GM19468 (cell line): ENCODE measurements around the gene APOBEC3A.
"Not testable (repeated sequence)": the region's sequence is repeated elsewhere in the genome, so short reads cannot be mapped to it uniquely, and the experiment has no call there.

Experiments
- ATAC-seq: cut with Tn5 transposase; IDR thresholded peaks from one replicate; pipeline ENCODE4 v1.9.1; 2021; ENCODE audit warnings: mild to moderate bottlenecking, moderate library complexity, moderate number of reproducible peaks; ENCODE audit not compliant: unreplicated experiment; ENCODE audit errors: extremely low read depth

APOBEC3A gene

DNA sequence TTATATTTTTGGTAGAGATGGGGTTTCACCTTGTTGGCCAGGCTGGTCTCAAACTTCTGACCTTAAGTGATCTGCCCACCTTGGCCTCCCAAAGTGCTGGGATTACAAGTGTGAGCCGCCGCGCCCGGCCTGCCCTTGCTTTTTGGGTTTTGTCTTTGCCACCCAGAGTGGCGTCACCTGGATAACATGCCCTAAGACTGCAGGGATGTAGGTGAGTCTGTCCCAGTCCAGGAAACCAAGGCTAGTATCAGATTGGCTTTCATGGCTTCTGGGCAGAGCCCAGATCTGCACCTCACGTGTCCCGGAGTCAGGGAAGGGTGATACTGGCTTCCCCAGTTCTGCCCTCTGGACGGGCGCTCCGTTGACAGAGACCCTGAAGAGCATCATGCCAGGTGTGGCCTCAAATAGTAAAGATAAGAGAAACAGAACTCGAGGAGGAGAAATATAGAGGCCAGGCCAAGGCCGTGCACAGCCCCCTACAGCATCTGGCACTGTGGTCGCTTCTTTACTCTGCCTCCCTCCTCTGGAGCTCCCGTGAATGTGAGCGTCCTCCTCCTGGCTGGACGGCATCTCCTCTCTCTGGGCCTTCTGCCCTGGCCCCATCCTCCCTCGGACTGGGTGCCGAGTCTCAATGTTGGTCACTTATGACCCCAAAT, 16.9 kb downstream of the APOBEC3A start:
- no peak for ATAC-seq

DNA sequence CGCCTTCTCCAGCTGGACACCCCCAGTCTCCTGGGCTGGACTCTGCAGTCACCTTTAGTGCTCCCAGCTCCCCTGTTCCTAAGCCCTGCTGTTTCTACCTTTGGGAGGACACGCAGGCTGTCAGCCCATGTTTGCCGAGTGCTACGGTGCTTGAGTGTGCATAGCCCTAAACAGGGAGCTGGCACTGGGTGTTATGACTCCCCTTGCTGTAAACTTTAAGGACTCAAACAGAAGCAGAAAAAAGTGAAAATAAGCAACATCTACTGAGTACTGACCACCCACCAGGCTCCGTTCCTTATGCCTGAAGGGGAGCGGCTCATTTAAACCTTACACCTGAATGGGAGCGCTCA, 17.4 kb downstream of the APOBEC3A start:
- ATAC-seq, result no peak

DNA sequence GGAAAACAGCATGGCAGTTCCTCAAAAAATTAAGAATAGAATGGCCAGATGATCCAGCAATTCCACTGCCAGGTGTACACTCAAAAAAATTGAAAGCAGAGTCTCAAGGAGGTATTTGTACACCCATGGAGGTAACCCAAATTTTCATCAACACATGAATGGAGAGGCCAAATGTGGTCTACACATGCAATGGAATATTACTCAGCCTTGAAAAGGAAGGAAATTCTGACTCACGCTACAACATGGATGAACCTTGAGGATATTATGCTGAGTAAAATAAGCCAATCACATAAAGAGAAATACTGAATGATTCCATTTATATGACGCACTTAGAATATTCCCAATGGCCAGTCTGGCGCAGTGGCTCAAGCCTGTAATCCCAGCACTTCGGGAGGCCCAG, 19.9 kb downstream of the APOBEC3A start:
- ATAC-seq, result not testable (repeated sequence)

DNA sequence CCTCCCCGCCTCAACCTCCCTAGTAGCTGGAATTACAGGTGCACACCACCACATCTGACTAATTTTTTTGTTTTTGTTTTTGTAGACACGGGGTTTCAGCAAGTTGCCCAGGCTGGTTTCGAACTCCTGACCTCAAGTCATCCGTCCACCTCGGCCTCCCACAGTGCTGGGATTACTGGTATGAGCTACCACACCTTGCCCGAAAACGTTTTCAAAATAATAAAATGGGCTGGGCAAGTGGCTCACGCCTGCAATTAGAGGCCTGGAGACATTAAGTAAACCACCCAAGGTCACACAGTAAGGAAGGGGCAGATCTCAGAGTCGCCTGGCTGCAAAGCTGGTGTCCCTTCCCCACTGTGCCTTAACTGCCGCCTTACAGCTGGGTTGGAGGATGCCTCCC, 23.2 kb downstream of the APOBEC3A start:
- not testable (repeated sequence) for ATAC-seq

- ATAC-seq, result no peak
These were observed 23.9 kb downstream of the APOBEC3A start for GRCh38 chr22:38981005-38981991.

- ATAC-seq, result no peak
These were observed 24.9 kb downstream of the APOBEC3A start, which contains the start of gene APOBEC3B for GRCh38 chr22:38981992-38982927. APOBEC3B (plus strand) TSS chr22:38982347; CDS start chr22:38982454, 107 bp downstream.

DNA sequence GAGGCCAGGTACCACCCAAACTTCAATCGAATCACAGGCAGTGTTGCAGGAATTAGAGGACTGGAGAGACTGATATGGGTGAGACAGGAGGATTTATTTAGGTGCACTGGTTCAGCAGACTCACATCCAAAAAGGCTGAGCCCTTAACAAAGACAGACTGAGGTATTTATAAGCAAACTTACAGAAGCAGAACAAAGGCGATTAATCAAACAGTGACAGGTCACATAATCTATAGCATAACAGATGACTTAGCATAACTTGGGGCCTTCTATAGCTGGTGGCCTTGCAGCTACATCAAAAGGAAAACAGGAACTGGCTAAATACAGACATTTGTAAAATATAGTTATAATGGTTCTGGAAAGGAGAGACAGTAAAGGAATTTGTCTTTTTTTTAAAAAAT, 26.8 kb downstream of the APOBEC3A start:
- ATAC-seq, result no peak

DNA sequence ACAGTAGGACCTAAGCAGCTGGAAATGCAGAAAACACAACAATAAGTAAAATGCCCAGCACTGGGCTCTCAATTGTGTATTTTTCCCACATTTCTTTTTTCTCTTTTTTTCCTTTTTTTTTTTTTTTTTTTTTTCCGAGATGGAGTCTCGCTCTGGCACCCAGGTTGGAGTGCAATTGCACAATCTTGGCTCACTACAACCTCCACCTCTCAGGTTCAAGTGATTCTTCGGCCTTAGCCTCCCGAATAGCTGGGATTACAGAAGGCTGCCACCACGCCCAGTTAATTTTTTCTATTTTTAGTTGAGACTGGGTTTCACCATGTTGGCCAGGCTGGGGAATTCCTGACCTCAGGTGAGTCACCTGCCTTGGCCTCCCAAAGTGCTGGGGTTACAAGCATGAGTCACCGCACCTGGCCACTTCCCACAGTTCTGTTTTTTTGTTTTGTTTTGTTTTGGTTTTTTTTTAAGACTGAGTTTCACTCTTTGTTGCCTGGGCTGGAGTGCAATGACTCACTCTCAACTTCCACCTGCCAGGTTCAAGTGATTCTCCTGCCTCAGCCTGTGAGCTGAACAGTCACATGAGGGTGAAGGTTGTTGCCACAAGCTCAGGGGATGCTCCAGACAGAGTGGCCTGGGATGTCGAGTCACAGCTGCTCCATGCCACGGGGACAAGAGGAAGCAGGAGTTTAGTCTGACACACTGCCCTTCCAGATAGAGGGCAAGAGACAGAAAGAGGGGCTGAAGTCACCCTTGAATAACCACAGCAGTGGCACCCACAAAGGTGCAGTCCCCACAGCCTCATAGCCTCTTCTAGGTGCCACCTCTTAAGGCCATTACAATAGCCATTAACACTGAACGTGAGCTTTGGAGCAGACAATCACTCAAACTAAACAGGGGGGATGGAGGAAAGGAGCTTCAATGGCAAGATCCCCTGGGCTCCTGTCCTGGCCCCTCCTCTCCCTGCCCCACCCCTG, 27.7 kb downstream of the APOBEC3A start:
- ATAC-seq, result peak; percentile 32

- ATAC-seq, result no peak
These were observed 29.2 kb downstream of the APOBEC3A start for GRCh38 chr22:38986629-38987028.

GRCh38 chr22:38987171-38987895, 29.9 kb downstream of the APOBEC3A start:
- ATAC-seq, result no peak

- no peak for ATAC-seq
These were observed 32.1 kb downstream of the APOBEC3A start for GRCh38 chr22:38989466-38989865.

DNA sequence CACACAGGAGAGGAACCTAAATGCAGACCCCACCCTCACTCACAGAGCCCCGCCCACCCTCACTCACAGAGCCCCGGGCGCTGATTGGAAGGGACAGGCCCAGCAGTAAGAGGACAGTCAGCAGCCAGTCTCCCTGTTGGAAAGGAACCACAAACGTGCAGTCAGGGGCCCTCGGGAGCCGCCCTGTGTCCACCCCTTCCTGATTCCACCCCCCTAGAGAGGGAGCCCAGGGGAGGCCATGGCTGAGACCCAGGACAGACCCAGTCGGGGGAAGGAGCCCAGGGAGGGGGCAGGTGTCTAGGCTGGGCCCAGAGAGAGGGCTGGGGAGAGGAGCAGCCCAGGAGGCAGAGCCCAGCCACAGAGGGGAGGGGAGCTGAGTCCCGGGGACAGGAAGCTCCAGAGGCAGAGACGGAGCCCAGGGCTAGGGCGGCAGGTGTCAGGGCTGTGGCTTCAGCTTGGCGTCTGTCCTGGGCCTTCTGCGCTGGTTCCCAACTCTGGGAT, 35.5 kb downstream of the APOBEC3A start:
- not testable (repeated sequence) for ATAC-seq

DNA sequence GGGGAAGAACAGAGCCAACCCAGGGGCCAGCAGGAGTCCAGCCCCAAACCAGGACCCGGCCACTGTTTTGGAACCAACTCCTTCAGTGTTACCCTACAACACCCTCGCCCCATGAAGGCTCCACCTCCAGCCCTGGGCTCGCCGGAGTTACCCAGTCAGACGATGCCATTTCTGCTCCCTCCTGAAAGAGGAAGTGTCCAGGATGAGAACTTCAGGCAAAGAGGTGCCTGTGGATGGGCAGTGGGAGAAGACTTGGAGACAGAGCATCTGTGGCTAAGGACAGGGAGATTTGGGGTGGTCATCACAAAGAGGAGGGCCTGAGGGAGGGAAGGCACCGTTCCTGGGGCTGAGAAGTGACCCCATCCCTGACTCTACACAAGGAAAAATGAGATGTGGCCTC, 38.7 kb downstream of the APOBEC3A start:
- no peak for ATAC-seq

GRCh38 chr22:38997518-38997917, 40.1 kb downstream of the APOBEC3A start:
- no peak for ATAC-seq

- ATAC-seq, result no peak
These were observed 45.8 kb downstream of the APOBEC3A start for GRCh38 chr22:39003165-39003638.

- no peak for ATAC-seq
These were observed 49.8 kb downstream of the APOBEC3A start for GRCh38 chr22:39007177-39007576.

DNA sequence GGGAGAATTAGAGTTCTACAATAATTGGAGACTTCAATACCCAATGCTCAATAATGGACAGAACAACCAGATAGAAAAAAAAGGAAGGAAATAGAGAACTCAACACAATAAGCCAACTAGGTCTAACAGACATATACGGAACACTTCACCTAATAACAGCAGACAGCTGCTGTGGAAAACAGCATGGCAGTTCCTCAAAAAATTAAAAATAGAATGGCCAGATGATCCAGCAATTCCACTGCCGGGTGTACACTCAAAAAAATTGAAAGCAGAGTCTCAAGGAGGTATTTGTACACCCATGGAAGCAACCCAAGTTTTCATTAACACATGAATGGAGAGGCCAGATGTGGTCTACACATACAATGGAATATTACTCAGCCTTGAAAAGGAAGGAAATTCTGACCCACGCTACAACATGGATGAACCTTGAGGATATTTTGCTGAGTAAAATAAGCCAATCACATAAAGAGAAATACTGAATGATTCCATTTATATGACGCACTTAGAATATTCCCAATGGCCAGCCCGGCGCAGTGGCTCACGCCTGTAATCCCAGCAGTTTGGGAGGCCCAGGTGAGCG, 51.0 kb downstream of the APOBEC3A start:
- ATAC-seq, result not testable (repeated sequence)

DNA sequence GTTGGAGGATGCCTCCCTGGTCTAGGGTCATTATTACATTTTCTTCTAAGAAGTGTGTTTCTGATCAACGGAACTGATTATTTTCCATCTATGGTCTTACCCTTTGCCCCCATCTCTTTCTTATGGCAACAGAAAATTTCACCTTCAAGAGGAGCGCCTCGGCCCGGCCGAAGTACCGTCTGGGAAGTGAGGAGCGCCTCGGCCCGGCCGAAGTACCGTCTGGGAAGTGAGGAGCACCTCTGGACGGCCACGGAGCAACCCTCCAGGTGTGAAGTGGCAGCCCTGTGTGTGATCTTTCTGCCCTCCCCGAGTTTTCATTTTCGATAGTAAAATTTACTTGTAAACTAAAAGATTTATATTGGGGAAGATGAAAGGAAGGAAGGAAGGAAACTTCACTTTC, 53.5 kb downstream of the APOBEC3A start:
- no peak for ATAC-seq
